ENCODE measurements around the gene RRAS. TPM values are rescaled to one million over a fixed set of nuclear protein-coding genes. Genes with fewer than 3 reads are reported as not detected.

RRAS gene
- total RNA-seq, 4 donors from 2014 or later, result 24.0 to 44.5 (median 28.8) TPM

GRCh38 chr19:49657493-49658138, 17.7 kb upstream of the RRAS start:
- DNase-seq, result no peak
- Histone ChIP-seq H3K4me3 (replicated peaks in 1 of 3) (no peak overlapping the region), H3K27ac (no peak overlapping the region), H3K27me3 (no peaks in the 10 kb centered on the region), H3K4me1 (no peaks in the 10 kb centered on the region), H3K9me3 (no peaks in the 10 kb centered on the region), H3K36me3 (peaks cover 80 to 91% of the 10 kb centered on the region in 2 donors)
- WGBS, 2 donors, result 90 to 91% methylated on average over 19 to 20 of the region's 22 CpGs
- TF ChIP-seq POLR2A (IDR thresholded peaks at IDR 0.05) (no peak), CTCF (IDR thresholded peaks at IDR 0.05) (no peak)
- intact Hi-C loops (cut with DNase I), result no loop called here

GRCh38 chr19:49656456-49657109, 16.6 kb upstream of the RRAS start:
- Histone ChIP-seq H3K27me3 (no peaks in the 10 kb centered on the region), H3K36me3 (peaks cover 76 to 86% of the 10 kb centered on the region in 2 donors), H3K27ac (no peak overlapping the region), H3K4me1 (no peaks in the 10 kb centered on the region), H3K4me3 (replicated peaks in 1 of 3) (no peak overlapping the region), H3K9me3 (no peaks in the 10 kb centered on the region)
- intact Hi-C loops (cut with DNase I), result no loop called here
- no peak for DNase-seq
- WGBS, 2 donors, result 95% methylated on average over 16 to 17 of the region's 17 CpGs
- TF ChIP-seq POLR2A (IDR thresholded peaks at IDR 0.05) (no peak), CTCF (IDR thresholded peaks at IDR 0.05) (no peak)

- Histone ChIP-seq H3K36me3 (peaks cover 75 to 85% of the 10 kb centered on the region in 2 donors), H3K4me3 (replicated peaks in 1 of 3) (no peak overlapping the region), H3K9me3 (no peaks in the 10 kb centered on the region), H3K27me3 (no peaks in the 10 kb centered on the region), H3K27ac (no peak overlapping the region), H3K4me1 (no peaks in the 10 kb centered on the region)
- DNase-seq, result no peak
- WGBS, 2 donors, result 91 to 93% methylated on average over 23 of the region's 23 CpGs
- TF ChIP-seq POLR2A (IDR thresholded peaks at IDR 0.05) (no peak), CTCF (IDR thresholded peaks at IDR 0.05) (no peak)
- intact Hi-C loops (cut with DNase I), result no loop called here
Measured at GRCh38 chr19:49655570-49656455, 15.9 kb upstream of the RRAS start.

- no peaks in the 10 kb centered on the region for H3K9me3 ChIP-seq
- intact Hi-C loops (cut with DNase I), result no loop called here
- WGBS, 2 donors, result 86 to 94% methylated on average over 10 of the region's 10 CpGs
- no peaks in the 10 kb centered on the region for H3K4me1 ChIP-seq
- no peak overlapping the region for H3K4me3 ChIP-seq (replicated peaks in 1 of 3)
- peaks cover 80 to 90% of the 10 kb centered on the region in 2 donors for H3K36me3 ChIP-seq
- H3K27ac ChIP-seq, result no peak overlapping the region
- H3K27me3 ChIP-seq, result no peaks in the 10 kb centered on the region
- TF ChIP-seq POLR2A (IDR thresholded peaks at IDR 0.05) (no peak), CTCF (IDR thresholded peaks at IDR 0.05) (no peak)
- DNase-seq, result no peak
Measured at GRCh38 chr19:49654581-49654980, 14.6 kb upstream of the RRAS start.

Data from thyroid gland (tissue), 4 donors.